Measurements from ENCODE around the gene MIX23. TPM values are rescaled to one million over a fixed set of nuclear protein-coding genes. Genes with fewer than 3 reads are reported as not detected.

The MIX23 gene
- polyA plus RNA-seq (ENCODE audit: insufficient read length in 3 of 3) = 10 to 100 TPM; 54.5 to 59.4 (median 58.0) TPM

DNA sequence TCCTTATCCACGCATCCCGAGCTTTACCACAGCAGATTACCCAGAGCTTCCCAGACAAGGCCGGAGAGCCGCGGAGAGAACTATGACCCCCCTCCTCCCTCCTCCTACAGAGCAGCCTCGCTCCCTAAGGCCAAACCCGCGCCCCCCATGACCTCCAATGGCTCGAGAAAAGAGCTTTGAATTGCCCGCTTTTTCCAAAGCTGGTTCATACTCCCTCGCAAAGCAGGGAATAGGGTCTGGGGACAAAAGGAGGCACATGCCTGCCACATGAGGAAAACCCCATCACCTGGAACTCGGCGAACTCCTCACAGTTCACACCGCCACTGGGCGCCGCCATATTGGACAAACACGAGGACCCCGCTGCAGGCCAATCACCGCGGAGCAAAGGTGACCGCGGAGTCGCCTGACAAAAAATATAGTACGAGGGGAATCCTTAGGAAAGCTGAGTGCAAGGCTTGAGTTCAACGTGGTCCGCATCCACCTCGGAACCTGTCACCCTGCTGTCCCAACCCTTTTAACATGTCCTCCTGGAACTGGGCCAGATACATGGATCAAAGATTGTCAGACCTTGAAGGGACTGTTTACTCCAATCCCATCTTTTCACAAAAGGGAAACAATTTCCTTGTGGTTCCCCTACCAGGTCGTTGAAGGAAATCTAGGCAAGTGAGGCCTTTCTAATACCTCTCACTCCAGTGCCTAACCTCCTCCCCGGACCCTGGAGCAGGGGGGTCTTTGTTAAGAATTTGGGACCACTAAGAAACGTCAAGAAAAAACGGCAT, at the start of gene MIX23:
MIX23 (minus strand) TSS at position 344 of the 779 bp plus-strand sequence; CDS start at position 337, 7 bp downstream.
- DNase-seq (ENCODE audit: low read depth in 3 of 3, low spot score in 2 of 3) = peak; percentile 72 to 80 (median 80)

DNA sequence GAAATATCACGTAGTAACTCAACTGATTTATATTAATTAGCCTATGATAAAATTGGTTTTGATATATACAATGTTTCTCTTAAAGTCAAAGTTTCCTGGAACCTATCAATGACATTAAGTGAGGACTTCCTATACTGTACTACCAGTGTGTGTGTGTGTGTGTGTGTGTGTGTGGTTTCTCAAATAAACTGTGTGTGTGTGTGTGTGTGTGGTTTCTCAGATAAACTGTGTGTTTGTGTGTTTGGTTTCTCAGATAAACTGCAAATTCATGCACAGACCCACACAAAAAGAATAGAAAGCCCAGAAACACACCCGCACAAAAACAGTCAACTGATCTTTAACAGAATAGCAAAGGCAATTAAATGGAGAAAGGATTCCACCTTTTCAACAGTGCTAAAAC, 47.3 kb upstream of the MIX23 start:
- DNase-seq (ENCODE audit: low read depth in 3 of 3, low spot score in 2 of 3) = no peak

DNA sequence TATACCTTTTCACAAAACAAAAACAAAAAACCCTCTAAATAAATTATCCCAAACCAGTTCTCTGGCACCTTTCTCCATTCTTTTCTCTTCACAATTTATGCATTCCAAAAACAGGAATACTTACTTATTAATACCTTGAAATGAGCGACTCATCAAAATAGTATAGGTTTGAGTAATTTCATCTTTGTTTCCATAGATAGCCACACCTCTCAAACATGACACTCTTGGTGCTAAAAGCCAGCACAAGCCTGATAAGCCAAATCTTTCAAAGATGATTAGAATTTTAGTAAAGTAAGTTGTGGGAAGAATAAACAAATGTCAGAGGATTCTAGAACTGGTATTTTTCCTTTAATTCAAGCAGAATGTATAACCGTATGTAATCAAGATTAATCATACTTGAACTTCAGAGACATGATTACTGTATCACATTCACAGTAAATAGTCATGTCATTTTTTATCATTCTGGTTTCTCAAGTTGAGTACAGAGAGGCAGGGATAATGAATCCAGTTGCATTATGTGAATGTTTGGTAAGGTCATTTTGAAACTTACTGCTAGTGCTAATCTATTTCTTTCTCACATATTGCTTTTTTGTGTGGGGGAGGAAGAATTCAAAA, 44.9 kb upstream of the MIX23 start:
- DNase-seq (ENCODE audit: low read depth in 3 of 3, low spot score in 2 of 3) = no peak

DNA sequence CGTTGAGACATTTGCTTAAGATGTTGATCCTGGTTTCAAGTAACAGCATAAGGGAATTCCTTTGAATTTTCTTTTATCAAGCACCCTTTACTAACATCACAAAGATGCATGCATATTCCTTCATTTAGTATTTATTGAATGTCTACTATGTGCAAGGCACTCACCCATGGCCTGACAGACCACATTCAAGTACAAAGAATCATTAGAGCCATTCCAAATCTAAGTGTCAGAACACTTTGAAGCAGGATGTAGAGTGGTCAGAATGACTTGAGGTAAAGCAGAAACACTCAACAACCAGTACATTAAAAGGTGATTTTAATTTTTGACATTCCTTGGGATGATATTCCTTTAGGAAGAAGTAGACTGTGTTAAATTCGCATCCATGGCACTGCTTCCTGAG, 38.8 kb upstream of the MIX23 start:
- DNase-seq (ENCODE audit: low read depth in 3 of 3, low spot score in 2 of 3) = no peak

DNA sequence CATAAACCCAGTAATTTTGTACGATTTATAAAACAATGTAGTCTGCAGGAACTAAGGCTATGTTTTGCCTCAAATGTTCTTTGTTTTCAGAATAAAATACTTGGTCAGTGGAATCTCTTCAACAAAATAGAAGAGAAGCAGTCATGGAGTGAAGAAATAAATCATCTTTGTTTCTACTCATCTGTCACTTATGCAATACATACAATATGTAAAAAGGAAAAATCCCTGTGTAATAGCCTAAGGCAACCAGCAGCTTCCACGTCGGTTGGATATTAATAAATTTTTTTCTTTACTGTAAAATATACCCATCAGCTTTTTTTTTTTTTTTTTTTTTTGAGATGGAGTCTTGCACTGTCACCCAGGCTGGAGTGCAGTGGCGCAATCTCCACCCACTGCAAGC, 38.1 kb upstream of the MIX23 start:
- DNase-seq (ENCODE audit: low read depth in 3 of 3, low spot score in 2 of 3) = no peak

DNA sequence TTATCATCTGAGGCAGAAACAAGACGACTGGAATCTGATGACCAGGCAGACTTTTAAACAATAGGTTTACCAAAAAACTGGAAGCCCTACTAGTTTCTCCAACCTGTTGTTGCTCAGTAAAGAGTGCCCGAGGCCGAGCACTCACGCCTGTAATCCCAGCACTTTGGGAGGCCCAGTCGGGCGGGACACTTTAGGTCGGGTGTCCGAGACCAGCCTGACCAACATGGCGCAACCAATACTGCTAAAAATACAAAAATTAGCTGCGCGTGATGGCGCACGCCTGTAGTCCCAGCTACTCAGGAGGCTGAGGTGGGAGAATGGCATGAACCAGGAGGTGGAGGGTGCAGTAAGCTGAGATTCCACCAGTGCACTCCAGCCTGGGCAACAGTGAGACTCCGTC, 33.9 kb upstream of the MIX23 start:
- DNase-seq (ENCODE audit: low read depth in 3 of 3, low spot score in 2 of 3) = peak in 2 of 3 donors; percentile 1 to 6

DNA sequence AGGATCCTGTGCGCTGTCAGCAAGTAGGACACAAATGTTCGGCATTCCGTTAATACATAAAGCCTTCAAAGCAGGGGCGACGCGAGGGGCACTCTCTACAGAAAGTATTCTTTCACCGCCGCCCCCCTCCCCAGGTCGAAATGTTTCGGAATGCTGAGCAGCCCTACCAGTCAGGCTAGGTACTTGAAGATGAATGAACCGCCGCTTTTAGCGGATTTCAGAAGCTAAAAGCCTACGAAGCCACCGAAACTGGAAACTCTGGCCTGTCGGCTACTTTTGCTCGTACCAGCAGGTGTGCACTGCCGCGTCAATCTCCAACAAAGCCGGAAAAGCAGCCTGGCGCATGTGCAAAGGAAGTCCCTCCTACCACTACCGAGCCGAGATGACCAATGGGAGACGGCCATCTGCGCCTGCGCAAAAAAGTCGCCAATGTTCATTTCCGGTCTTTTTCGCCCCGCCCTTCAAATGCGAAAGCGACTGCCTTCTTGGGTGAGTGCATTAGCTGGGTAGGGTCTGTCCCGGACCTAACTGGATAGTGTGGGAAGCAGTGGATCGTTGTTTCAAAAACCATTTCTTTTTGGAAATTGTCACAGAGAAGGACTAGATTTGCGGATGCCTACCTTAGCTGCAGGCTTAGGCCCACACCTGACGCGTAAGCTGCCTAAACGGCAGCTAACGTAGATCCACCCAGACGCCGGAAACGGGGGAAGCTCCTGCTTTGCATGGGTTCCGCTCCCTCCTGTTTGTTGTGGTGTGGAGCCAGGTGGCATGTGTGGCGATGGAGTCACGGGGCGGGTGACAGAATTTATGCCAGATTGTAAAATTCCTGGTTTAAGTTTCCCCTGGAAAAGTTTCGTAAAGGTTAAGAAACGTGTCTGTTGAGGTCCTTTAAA, 33.0 kb upstream of the MIX23 start, which contains the start of gene WDR5B:
WDR5B (minus strand) TSS at position 301 of the 893 bp plus-strand sequence. CDS start 534 bp downstream, outside the sequence.
- peak; percentile 98 to 99 (median 99) for DNase-seq (ENCODE audit: low read depth in 3 of 3, low spot score in 2 of 3)

DNA sequence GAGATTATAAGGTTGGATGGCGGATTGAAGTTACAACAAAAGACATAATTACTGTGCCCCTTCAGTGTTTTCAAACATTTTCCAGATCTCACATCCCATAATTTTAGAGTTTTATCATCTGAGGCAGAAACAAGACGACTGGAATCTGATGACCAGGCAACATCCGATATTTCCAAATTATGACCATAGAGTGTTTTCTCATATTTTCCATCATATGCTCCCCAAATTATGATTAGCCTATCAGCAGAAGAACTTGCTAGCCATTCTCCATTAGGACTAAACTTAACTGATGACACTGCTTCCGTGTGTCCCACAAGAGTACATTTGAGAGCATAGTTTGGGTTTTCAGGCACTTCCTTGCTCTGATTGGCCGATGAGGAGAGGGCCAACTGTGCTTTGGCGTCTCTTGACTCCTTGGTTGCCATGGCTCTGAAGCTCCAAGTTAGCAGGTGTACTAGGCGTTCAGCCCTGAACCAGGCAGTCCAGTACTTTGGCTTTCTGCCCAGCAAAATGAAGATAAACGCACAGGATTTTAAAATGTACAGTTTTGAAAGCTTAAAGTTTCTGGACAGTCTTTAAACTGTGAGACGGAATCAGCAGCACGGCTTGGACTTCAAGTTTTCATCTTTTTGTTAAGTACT, 32.2 kb upstream of the MIX23 start:
- DNase-seq (ENCODE audit: low read depth in 3 of 3, low spot score in 2 of 3) = peak in 1 of 3 donors; percentile 9

DNA sequence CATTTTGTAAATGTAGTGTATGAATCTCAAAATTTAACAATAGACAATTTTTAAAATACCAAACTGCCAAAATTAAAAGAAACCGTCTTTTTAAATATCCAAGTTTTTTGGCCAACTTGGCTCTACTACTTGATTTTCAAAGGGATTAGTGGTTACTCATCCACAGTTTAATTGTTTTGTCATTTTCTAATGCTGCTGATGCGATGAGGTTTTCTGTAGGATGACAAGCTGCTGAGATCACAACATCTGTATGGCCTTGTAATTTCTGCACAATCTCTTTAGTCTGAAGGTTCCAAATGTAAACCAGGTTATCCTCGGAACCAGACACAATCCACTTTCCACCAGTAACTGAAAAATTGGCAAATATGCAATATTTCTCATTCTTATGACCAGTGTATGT, 31.4 kb upstream of the MIX23 start:
- DNase-seq (ENCODE audit: low read depth in 3 of 3, low spot score in 2 of 3) = no peak

DNA sequence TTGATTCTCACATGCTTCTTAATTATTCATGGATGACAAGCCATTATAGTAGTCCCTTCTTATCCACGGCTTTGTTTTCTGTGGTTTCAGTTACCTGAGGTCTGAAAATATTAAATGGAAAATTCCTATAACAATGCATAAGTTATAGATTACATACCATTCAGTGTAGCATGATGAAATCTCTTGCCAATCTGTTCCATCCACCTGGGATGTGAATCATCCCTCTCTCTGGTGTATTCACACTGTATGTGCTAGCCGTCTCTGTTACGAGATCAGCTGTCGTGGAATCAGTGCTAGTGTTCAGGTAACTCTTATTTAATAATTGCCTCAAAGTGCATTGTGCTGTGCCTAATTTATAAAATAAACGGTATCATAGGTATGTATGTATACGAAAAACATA, 27.6 kb upstream of the MIX23 start:
- no peak for DNase-seq (ENCODE audit: low read depth in 3 of 3, low spot score in 2 of 3)

DNA sequence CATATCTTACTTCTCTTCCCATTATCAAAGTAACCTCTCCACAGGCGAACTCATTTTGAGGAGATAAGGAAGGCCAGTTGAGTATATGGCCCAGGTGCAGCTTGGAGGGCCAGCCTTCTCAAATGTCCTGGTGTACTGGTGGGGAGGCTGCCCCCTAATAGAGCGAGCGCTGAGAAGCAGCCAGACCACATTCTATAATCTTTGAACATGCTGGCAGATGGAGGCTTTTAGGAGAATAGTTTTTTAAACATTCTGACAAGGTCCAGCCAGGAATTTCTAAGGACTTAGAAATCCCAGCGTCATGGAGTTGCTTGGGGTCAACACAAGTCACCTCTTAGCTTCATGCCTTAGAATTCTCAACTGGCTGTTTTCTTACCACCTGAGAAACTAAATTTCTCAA, 27.1 kb upstream of the MIX23 start:
- DNase-seq (ENCODE audit: low read depth in 3 of 3, low spot score in 2 of 3) = no peak

DNA sequence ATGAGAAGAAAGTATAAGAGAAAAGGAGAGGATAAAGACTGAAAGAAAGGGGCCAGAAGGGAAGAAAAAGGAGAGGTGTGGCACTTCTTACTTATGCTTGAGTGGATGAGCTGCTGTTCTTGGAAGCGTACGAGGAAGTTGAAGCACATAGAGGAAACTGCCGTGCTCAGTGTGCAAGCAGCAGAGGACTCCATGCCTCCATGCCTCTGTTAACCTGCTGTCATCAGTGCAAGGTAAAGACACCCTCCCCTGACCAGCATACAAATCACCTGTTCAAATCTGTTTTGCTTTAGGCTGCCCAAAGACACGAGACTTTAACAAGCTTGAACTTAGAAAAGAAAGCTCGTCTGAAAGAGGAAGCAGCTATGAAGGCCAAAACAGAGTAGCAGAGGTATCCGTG, 26.4 kb upstream of the MIX23 start:
- DNase-seq (ENCODE audit: low read depth in 3 of 3, low spot score in 2 of 3) = no peak

DNA sequence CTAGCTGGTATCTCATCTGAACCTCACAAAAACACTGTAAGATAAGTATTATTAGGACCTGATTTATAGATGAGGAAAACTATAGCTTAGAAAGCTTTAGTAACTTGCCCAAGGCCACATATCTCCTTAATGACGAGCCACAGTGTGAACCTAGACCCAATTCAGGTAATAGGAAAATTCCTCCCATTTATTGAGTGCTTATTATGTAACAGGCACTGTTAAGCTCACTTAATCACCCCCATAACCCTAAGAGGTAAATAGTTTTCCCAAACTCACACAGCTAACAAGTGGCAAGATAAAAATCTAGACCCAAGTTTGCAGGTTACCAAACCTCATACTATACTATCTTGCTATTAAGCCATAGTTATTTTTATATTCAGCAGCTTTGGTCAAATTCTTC, 24.9 kb upstream of the MIX23 start:
- DNase-seq (ENCODE audit: low read depth in 3 of 3, low spot score in 2 of 3) = no peak

DNA sequence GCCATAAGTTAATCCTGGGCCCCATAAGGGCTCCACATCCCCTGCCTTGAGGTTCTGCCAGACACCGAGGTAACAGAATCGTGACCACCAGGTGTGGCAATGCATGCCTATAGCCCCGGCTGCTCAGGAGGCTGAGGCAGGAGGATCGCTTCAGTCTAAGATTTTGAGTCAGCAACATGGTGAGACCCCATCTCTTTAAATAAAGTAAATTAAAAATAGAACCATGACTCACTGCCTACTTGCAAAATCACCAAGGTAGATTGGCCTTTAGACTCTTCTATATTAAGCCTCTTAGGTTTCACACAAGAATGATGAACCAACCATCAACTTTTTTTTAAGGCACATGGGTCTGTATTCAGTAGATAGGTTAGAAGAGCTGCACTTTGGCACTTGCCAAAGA, 23.2 kb upstream of the MIX23 start:
- no peak for DNase-seq (ENCODE audit: low read depth in 3 of 3, low spot score in 2 of 3)

DNA sequence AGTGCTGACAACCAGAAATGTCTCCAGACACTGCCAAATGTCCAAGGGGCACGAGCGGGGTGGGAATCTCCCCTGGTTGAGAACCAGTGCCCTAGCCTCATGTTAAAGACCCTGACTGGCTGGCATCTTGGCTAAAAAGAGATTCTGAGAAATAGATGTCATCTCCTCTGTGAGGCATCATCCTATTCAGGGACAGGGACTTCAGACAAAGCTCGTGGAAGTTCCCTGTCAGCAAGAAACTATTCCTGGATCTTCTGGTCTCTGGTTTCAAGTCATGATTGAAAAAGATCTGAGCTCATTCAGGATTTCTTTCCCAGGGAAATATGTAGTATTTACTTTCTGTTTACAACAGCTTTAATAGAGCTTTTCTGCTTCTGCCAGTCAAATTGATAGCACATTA, 22.0 kb upstream of the MIX23 start:
- DNase-seq (ENCODE audit: low read depth in 3 of 3, low spot score in 2 of 3) = no peak

DNA sequence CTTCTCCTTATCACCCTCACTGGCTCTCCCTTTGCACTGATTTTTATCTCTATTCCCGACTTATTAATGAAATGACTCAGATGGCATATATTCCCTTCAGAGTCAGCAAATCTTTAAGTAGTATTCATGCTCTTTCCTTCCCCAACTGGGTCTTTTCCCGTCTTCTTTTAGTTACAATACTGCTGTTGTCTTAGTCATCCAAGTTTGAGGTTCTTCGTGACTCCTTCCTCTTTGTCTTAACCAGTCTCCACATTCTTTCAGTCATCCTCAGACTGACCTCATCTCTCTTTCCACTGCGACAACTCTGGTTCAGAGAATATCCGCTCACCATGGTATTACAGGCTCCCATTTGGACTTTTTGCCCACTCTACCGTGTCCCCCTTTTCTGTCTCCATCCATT, 20.5 kb upstream of the MIX23 start:
- DNase-seq (ENCODE audit: low read depth in 3 of 3, low spot score in 2 of 3) = no peak

DNA sequence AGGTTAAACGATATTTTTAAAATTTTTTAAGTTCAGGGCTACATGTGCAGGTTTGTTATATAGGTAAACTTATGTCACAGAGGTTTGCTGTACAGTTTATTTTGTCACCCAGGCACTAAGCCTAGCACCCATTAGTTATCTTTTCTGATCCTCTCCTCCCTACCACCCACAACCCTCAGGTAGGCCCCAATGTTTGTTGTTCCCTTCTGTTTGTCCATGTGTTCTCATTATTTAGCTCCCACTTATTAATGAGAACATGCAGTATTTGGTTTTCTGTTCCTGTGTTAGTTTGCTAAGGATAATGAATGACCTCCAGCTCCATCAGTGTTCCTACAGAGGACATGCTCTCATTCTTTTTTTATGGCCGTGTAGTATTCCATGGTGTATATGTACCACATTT, 15.9 kb upstream of the MIX23 start:
- no peak for DNase-seq (ENCODE audit: low read depth in 3 of 3, low spot score in 2 of 3)

DNA sequence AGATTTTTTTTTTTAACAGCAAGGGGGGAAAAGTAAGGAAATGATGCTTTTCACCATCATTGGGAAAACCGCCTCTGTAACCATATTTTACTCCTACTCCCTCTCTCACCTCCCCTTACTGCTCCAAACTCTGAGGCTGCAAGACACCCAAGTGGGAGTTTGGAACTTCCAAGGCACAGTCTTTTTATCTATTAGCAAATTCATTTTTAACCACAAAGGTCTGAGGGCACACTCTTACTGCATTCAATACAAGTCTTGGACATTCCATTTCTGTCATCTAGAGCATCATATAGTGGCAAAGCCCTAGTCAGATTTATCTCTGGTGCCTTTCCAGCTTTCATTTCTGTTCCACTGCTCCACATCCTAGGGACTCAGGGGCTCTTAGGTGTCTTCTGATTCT, 14.2 kb upstream of the MIX23 start:
- no peak for DNase-seq (ENCODE audit: low read depth in 3 of 3, low spot score in 2 of 3)

DNA sequence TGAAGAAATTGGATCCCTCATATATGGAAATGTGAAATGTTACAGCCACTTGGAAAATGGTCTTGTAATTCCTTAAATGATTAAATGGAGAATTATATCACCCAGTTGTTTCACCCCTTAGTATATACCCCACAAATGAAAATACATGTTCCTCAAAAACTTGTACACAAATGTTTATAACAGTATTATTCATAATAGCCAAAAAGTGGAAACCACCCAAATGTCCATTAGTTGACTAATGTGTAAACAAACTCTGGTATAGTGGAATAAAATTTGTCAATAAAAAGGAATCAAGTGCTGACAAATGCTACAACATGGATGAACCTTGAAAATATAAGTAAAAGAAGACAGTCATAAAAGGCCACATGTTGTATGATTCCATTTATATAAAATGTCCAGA, 13.5 kb upstream of the MIX23 start:
- DNase-seq (ENCODE audit: low read depth in 3 of 3, low spot score in 2 of 3) = no peak

DNA sequence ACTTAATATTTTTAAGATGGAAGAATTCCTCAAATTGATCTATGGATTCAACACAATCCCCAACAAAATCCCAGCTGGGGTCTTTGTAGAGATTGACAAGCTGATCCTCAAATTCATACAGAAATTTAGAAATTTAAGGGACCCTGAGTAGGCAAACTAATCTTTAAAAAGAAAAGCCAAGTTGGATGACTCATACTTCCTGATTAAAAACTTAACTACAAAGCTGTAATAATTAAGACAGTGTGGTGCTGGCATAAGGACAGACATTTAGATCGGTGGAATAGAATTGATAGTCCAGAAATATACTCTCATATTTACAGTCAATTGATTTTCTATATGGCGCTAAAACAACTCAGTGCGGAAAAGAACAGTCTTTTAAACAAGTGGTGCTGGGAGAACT, 12.6 kb upstream of the MIX23 start:
- no peak for DNase-seq (ENCODE audit: low read depth in 3 of 3, low spot score in 2 of 3)

DNA sequence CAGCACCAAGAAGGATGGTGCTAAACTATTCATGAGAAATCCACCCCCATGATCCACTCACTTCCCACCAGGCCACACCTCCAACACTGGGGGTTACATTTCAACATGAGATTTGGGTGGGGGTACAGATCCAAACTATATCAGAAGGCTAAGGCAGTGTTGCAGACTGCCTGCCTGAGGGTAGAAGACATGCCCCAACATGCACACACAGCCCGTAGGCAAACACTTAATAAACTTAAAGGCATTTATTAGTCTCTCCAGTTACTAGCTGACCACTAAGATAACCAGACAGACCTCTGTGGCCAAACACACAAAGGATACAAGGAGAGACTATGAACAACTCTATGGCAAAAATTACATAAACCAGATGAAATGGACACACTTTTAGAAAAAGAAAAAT, 11.1 kb upstream of the MIX23 start:
- no peak for DNase-seq (ENCODE audit: low read depth in 3 of 3, low spot score in 2 of 3)

All from right renal cortex interstitium (tissue), 3 donors.